OCI-LY1 (cell line): Measurements from ENCODE around the gene BTRC.

Source experiments
- H2AFZ ChIP-seq: fragments of 200-600 bp; sonication (generic), shearing (Covaris generic); 2 replicates; pipeline ENCODE4 v1.6.0; 2014; ENCODE audit warnings: antibody characterized with exemption, mild to moderate bottlenecking, low read length
- H3F3A ChIP-seq: fragments of 200-600 bp; sonication (generic), shearing (Covaris generic); 2 replicates; pipeline ENCODE4 v1.6.0; 2014; ENCODE audit warnings: mild to moderate bottlenecking, antibody characterized with exemption, low read length, moderate library complexity; ENCODE audit not compliant: insufficient read depth
- H3K27ac ChIP-seq: fragments of 200-600 bp; sonication (generic); 2 replicates; pipeline ENCODE4 v1.5.1; 2014; ENCODE audit warnings: low read length, mixed run types, mild to moderate bottlenecking, low read depth; ENCODE audit not compliant: poor library complexity, severe bottlenecking
- H3K27me3 ChIP-seq: fragments of 200-600 bp; sonication (generic); 2 replicates; pipeline ENCODE4 v1.6.0; 2014; ENCODE audit warnings: antibody characterized with exemption, mild to moderate bottlenecking, low read length, moderate library complexity; ENCODE audit not compliant: insufficient read depth
- H3K36me3 ChIP-seq: fragments of 200-600 bp; sonication (generic); 2 replicates; pipeline ENCODE4 v1.6.1; 2014; ENCODE audit warnings: mild to moderate bottlenecking, antibody characterized with exemption, low read length, moderate library complexity, mixed read lengths; ENCODE audit not compliant: insufficient read depth
- H3K4me1 ChIP-seq: fragments of 200-600 bp; sonication (generic); 2 replicates; pipeline ENCODE4 v1.5.1; 2014; ENCODE audit warnings: mild to moderate bottlenecking, low read length, moderate library complexity; ENCODE audit not compliant: insufficient read depth, severe bottlenecking
- H3K4me2 ChIP-seq: fragments of 200-600 bp; sonication (generic), shearing (Covaris generic); 2 replicates; pipeline ENCODE4 v1.6.1; 2014; ENCODE audit warnings: low read length
- H3K4me3 ChIP-seq: fragments of 200-600 bp; sonication (generic); 2 replicates; pipeline ENCODE4 v1.5.1; 2014; ENCODE audit warnings: low read length, low read depth, mild to moderate bottlenecking, mixed read lengths; ENCODE audit not compliant: poor library complexity, severe bottlenecking
- H3K79me2 ChIP-seq: fragments of 200-600 bp; shearing (Covaris generic); 2 replicates; pipeline ENCODE4 v1.6.1; 2016; ENCODE audit warnings: mixed run types, low read length, mixed read lengths; ENCODE audit not compliant: insufficient read depth
- H3K9ac ChIP-seq: fragments of 200-600 bp; sonication (generic), shearing (Covaris generic); 2 replicates; pipeline ENCODE4 v1.6.1; 2014; ENCODE audit warnings: mild to moderate bottlenecking, low read length, mixed read lengths
- H3K9me2 ChIP-seq: fragments of 200-600 bp; sonication (generic), shearing (Covaris generic); 2 replicates; pipeline ENCODE4 v1.6.1; 2014; ENCODE audit warnings: low read depth, mild to moderate bottlenecking, low read length, mixed read lengths
- H3K9me3 ChIP-seq: fragments of 200-600 bp; shearing (Covaris generic); 2 replicates; pipeline ENCODE4 v1.6.1; 2014; ENCODE audit warnings: low read length, mixed read lengths
- H4K20me1 ChIP-seq: fragments of 200-600 bp; sonication (generic), shearing (Covaris generic); 2 replicates; pipeline ENCODE4 v1.6.0; 2016; ENCODE audit warnings: mild to moderate bottlenecking, low read length; ENCODE audit not compliant: insufficient read depth
- CTCF ChIP-seq: fragments of 200-600 bp; sonication (generic), shearing (Covaris generic); IDR thresholded peaks from 2 replicates; pipeline ENCODE4 v1.5.1; 2017; ENCODE audit warnings: mild to moderate bottlenecking, antibody characterized with exemption, low read length, moderate library complexity, mixed read lengths
- EZH2 ChIP-seq: fragments of 200-600 bp; sonication (generic), shearing (Covaris generic); IDR thresholded peaks from 2 replicates; pipeline ENCODE4 v1.8.0; 2017; ENCODE audit warnings: borderline replicate concordance, mixed run types, mild to moderate bottlenecking, antibody characterized with exemption, low read length, moderate library complexity, mixed read lengths

The BTRC gene

GRCh38 chr10:101561068-101561915 is 207.3 kb downstream of the BTRC start:
- no peaks in the 10 kb centered on the region for H3K27me3 ChIP-seq
- H3K4me2 ChIP-seq, result no peak overlapping the region
- no peak for TF ChIP-seq CTCF
- TF ChIP-seq EZH2, result no peak

GRCh38 chr10:101562231-101562630 is 208.3 kb downstream of the BTRC start:
- H3K9me2 ChIP-seq, result no peaks in the 10 kb centered on the region
- H3K4me2 ChIP-seq, result no peak overlapping the region
- H2AFZ ChIP-seq, result no peak overlapping the region
- TF ChIP-seq CTCF, result no peak
- TF ChIP-seq EZH2, result no peak
- no peaks in the 10 kb centered on the region for H4K20me1 ChIP-seq
- no peaks in the 10 kb centered on the region for H3K27me3 ChIP-seq
- H3F3A ChIP-seq, result no peaks in the 10 kb centered on the region
- H3K27ac ChIP-seq, result no peak overlapping the region
- no peak overlapping the region for H3K9ac ChIP-seq
- H3K4me3 ChIP-seq, result no peak overlapping the region
- H3K36me3 ChIP-seq, result no peaks in the 10 kb centered on the region
- no peaks in the 10 kb centered on the region for H3K9me3 ChIP-seq
- H3K79me2 ChIP-seq, result no peaks in the 10 kb centered on the region
- no peaks in the 10 kb centered on the region for H3K4me1 ChIP-seq

More at GRCh38 chr10:101561068-101561915, 207.3 kb downstream of the BTRC start:
- Histone ChIP-seq H3K36me3 (no peaks in the 10 kb centered on the region), H4K20me1 (no peaks in the 10 kb centered on the region), H3K9me3 (no peaks in the 10 kb centered on the region), H3K27ac (no peak overlapping the region), H3K9me2 (no peaks in the 10 kb centered on the region), H3K4me3 (no peak overlapping the region), H3F3A (no peaks in the 10 kb centered on the region), H3K79me2 (no peaks in the 10 kb centered on the region), H3K9ac (no peak overlapping the region), H3K4me1 (no peaks in the 10 kb centered on the region), H2AFZ (no peak overlapping the region)

- no peak overlapping the region for H3K4me2 ChIP-seq
- no peaks in the 10 kb centered on the region for H3K9me3 ChIP-seq
- H3K9ac ChIP-seq, result no peak overlapping the region
- no peak overlapping the region for H2AFZ ChIP-seq
- H3F3A ChIP-seq, result no peaks in the 10 kb centered on the region
- no peaks in the 10 kb centered on the region for H3K36me3 ChIP-seq
- H3K27ac ChIP-seq, result no peak overlapping the region
- no peaks in the 10 kb centered on the region for H3K4me1 ChIP-seq
- H3K4me3 ChIP-seq, result no peak overlapping the region
- no peaks in the 10 kb centered on the region for H3K9me2 ChIP-seq
- H3K79me2 ChIP-seq, result no peaks in the 10 kb centered on the region
- no peaks in the 10 kb centered on the region for H3K27me3 ChIP-seq
- H4K20me1 ChIP-seq, result no peaks in the 10 kb centered on the region
- TF ChIP-seq EZH2 (no peak), CTCF (no peak)
These were observed 209.0 kb downstream of the BTRC start for GRCh38 chr10:101563007-101563406.
